Suprapubic skin (tissue), 4 donors: ENCODE measurements around the gene KLRF1. TPM values are rescaled to one million over a fixed set of nuclear protein-coding genes. Genes with fewer than 3 reads are reported as not detected.

Source experiments
- DNase-seq, 2 donors: peaks; one replicate each; pipeline ENCODE4 v3.0.0-alpha.2; 2019; ENCODE audit warnings: low spot score in 2 of 2
- H3K27ac ChIP-seq: fragments of 200-600 bp; sonication (generic); one replicate; pipeline ENCODE4 v1.5.1; 2019
- H3K27me3 ChIP-seq: fragments of 200-600 bp; sonication (generic); one replicate; pipeline ENCODE4 v1.5.1; 2019
- H3K36me3 ChIP-seq: fragments of 200-600 bp; sonication (generic); one replicate; pipeline ENCODE4 v1.5.1; 2019
- H3K4me1 ChIP-seq: fragments of 200-600 bp; sonication (generic); one replicate; pipeline ENCODE4 v1.5.1; 2019
- H3K4me3 ChIP-seq: fragments of 200-600 bp; sonication (generic); one replicate; pipeline ENCODE4 v1.5.1; 2019; ENCODE audit warnings: mild to moderate bottlenecking
- H3K9me3 ChIP-seq: fragments of 200-600 bp; sonication (generic); one replicate; pipeline ENCODE4 v1.5.1; 2019
- CTCF ChIP-seq, 2 donors: fragments of 200-600 bp in 1 of 2; fragments of 450-650 bp in 1 of 2; sonication (generic) in 1 of 2; IDR thresholded peaks; one replicate each; pipeline ENCODE4 v1.5.1; 2016 to 2019; ENCODE audit warnings: antibody characterized with exemption in 2 of 2, mild to moderate bottlenecking in 1 of 2, moderate library complexity in 1 of 2
- EP300 ChIP-seq: sonication (generic); formaldehyde crosslinking; IDR thresholded peaks from one replicate; pipeline ENCODE4 v1.6.1; 2017; ENCODE audit warnings: antibody characterized with exemption
- POLR2A ChIP-seq, 2 donors: fragments of 450-650 bp; IDR thresholded peaks; one replicate each; pipeline ENCODE4 v1.6.1; 2017; ENCODE audit warnings: antibody characterized with exemption in 2 of 2, mild to moderate bottlenecking in 2 of 2, moderate library complexity in 2 of 2
- POLR2AphosphoS5 ChIP-seq, 3 donors: sonication (generic); formaldehyde crosslinking; IDR thresholded peaks; one replicate each; pipeline ENCODE4 v1.6.1; 2017; ENCODE audit warnings: antibody characterized with exemption in 3 of 3
- WGBS: methylation state at CpG from one replicate; pipeline ENCODE4 v1.1.5; 2018; 5-methylcytosine and 5-hydroxymethylcytosine counted together
- total RNA-seq, 4 donors: library from RNA; depleted of rRNA; stranded (reverse); fragments of >200 nt; gene quantifications; one replicate each; pipeline ENCODE4 v1.1.0, GENCODE V29; 2016

The KLRF1 gene
- total RNA-seq, 4 donors from 2014 or later, result not detected

DNA sequence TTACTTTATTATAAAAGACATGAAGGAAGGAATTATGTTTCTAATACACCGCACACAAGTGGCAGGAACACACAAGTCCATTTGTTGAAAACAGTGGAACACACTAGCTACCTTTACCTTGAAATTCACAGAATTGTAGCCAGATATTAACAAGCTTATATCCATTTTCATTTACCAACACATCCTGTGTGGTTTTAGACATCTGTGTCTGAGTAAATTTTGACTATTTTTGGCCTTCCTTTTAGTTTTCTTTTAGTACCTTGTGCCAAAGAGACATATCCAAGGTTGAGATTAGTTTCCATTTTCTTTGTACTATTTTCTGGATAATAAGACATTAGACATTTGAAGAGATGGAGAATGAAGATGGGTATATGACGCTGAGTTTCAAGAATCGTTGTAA is 54.0 kb downstream of the KLRF1 start, which contains the start of gene KLRF2:
Gene KLRF2 (plus strand): TSS at position 244 of the 400 bp plus-strand sequence. CDS start 107 bp downstream, at position 351.
- DNase-seq, result no peak
- Histone ChIP-seq H3K27me3 (no peaks in the 10 kb centered on the region), H3K9me3 (no peaks in the 10 kb centered on the region), H3K36me3 (no peaks in the 10 kb centered on the region), H3K4me3 (no peak within 1 kb of the TSS), H3K4me1 (peaks cover 14% of the 10 kb centered on the region), H3K27ac (no peak within 1 kb of the TSS)
- TF ChIP-seq CTCF (IDR thresholded peaks at IDR 0.05), result no peak
- 98% methylated on average over 3 of the region's 3 CpGs for WGBS

GRCh38 chr12:9881988-9882387 is 54.7 kb downstream of the KLRF1 start:
- no peaks in the 10 kb centered on the region for H3K27me3 ChIP-seq
- no peaks in the 10 kb centered on the region for H3K36me3 ChIP-seq
- TF ChIP-seq CTCF (IDR thresholded peaks at IDR 0.05) (no peak), POLR2AphosphoS5 (IDR thresholded peaks at IDR 0.05) (no peak)
- no peak overlapping the region for H3K4me3 ChIP-seq
- peaks cover 14% of the 10 kb centered on the region for H3K4me1 ChIP-seq
- no peak overlapping the region for H3K27ac ChIP-seq
- no peak for DNase-seq
- H3K9me3 ChIP-seq, result no peaks in the 10 kb centered on the region
- 88% methylated on average over 5 of the region's 5 CpGs for WGBS

GRCh38 chr12:9883175-9883574 is 55.9 kb downstream of the KLRF1 start:
- no peaks in the 10 kb centered on the region for H3K27me3 ChIP-seq
- peaks cover 14% of the 10 kb centered on the region for H3K4me1 ChIP-seq
- H3K27ac ChIP-seq, result no peak overlapping the region
- TF ChIP-seq POLR2A (IDR thresholded peaks at IDR 0.05) (no peak), POLR2AphosphoS5 (IDR thresholded peaks at IDR 0.05) (no peak), CTCF (IDR thresholded peaks at IDR 0.05) (no peak), EP300 (no peak)
- no peaks in the 10 kb centered on the region for H3K36me3 ChIP-seq
- no peak for DNase-seq
- H3K4me3 ChIP-seq, result no peak overlapping the region
- H3K9me3 ChIP-seq, result no peaks in the 10 kb centered on the region

DNA sequence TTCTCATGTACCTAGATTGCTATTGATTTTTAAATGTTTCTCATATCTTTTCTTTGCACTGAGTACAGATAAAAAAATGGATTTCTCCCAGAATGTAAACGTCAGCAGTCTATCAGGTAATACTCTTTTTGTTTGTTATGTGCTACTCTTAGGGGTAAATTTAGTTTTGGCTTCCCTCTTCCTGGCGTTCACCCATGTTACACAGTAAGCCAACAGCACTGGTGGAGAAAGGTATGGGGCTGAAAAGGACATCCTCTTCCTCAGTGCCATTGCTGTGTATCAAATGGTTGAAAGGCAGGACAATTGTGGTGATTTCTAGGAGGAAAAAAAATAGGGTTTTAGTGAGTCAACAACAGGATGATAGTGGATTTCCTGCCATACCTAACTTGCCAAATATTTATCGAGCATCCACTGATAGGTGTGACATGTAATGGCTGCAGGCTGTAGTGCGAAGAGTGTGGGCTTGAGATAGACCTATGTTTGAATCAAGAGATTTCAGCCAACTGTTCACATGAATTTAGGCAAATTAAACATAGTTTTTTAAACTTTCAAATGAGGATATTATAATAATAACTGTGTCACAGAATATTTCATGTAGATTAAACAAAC is 61.5 kb downstream of the KLRF1 start:
- WGBS, result 48% methylated on average over 4 of the region's 4 CpGs
- peaks cover 4% of the 10 kb centered on the region for H3K4me1 ChIP-seq
- no peaks in the 10 kb centered on the region for H3K27me3 ChIP-seq
- DNase-seq, result no peak
- TF ChIP-seq EP300 (no peak), POLR2A (IDR thresholded peaks at IDR 0.05) (no peak), POLR2AphosphoS5 (IDR thresholded peaks at IDR 0.05) (no peak), CTCF (IDR thresholded peaks at IDR 0.05) (no peak)
- no peak overlapping the region for H3K4me3 ChIP-seq
- no peaks in the 10 kb centered on the region for H3K36me3 ChIP-seq
- H3K9me3 ChIP-seq, result no peaks in the 10 kb centered on the region
- H3K27ac ChIP-seq, result no peak overlapping the region

Other genes with a start within 250 kb of the KLRF1 start
- not detected for gene KLRB1, start 219.6 kb upstream of the KLRF1 start, total RNA-seq
- gene CLEC2D, start 157.8 kb upstream of the KLRF1 start, total RNA-seq, result 10 to 100 TPM in 1 of 4 donors, 1 to 10 TPM in 3; 2.3 to 12.2 (median 5.0) TPM
- gene CLECL1, start 94.4 kb upstream of the KLRF1 start, total RNA-seq, result not detected
- gene CD69, start 66.6 kb upstream of the KLRF1 start, total RNA-seq, result 1 to 10 TPM in 3 of 4 donors, under 1 TPM in 1; 0.93 to 2.7 (median 1.7) TPM
- 10 to 100 TPM; 41.9 to 81.2 (median 53.5) TPM for gene CLEC2B, start 41.9 kb downstream of the KLRF1 start, total RNA-seq
- not detected for gene KLRF2, start 54.0 kb downstream of the KLRF1 start, total RNA-seq
- 10 to 100 TPM; 35.7 to 68.5 (median 60.8) TPM for gene CLEC2A, start 104.9 kb downstream of the KLRF1 start, total RNA-seq
- gene CLEC12A, start 143.9 kb downstream of the KLRF1 start, total RNA-seq, result under 1 TPM in 1 of 4 donors, not detected in 3; 0.30 TPM
- gene CLEC1B, start 171.6 kb downstream of the KLRF1 start, total RNA-seq, result not detected
- 1 to 10 TPM; 2.0 to 5.9 (median 4.3) TPM for gene CLEC12B, start 183.1 kb downstream of the KLRF1 start, total RNA-seq
- not detected for gene CLEC9A, start 203.2 kb downstream of the KLRF1 start, total RNA-seq